Stromal cell of bone marrow (primary cell): Measurements from ENCODE around the gene PITPNC1.
"Not testable (repeated sequence)": the region's sequence is repeated elsewhere in the genome, so short reads cannot be mapped to it uniquely, and the experiment has no call there.

Source experiments
- DNase-seq: peaks from one replicate; pipeline ENCODE4 v3.0.0-alpha.2; 2012; ENCODE audit warnings: low read depth

The PITPNC1 gene

GRCh38 chr17:67624886-67625656 is 248.0 kb downstream of the PITPNC1 start:
- DNase-seq, result no peak

DNA sequence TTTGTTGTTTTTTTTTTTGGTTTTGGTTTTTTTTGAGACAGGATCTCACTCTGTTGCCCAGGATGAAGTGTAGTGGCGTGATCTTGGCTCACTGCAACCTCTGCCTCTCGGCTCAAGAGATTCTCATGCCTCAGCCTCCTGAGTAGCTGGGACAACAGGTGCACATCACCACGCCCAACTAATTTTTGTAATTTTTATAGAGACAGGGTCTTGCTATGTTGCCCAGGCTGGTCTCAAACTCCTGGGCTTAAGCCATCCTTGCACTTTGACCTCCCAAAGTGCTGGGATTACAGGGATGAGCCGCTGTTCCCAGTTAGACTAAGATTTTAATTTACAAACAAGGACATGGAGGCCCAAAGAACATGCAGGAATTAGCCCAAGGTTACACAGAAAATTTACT is 248.9 kb downstream of the PITPNC1 start:
- no peak for DNase-seq

DNA sequence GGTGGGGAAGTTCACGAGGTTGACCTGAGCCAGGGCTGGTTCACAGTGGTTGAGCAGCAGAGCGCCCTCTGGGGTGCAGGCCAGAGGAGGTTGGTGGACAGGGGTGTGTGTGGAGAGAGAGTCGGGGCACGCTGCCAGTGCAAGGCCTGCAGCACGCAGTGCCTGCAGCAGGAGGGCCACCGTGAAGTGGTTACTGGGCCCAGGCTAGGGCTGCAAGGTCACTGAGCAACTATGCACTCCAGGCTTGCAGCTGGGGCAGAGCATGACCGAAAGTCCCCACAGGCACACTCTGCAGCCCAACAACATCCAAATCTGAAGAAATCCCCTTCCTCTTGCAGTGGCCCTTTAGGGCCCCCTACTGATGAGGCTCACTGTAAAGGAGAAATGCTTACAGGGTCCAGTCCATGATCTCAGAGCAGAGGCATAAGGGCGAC is 251.5 kb downstream of the PITPNC1 start:
- DNase-seq, result no peak

GRCh38 chr17:67629971-67630320 is 252.9 kb downstream of the PITPNC1 start:
- peak; percentile 73 for DNase-seq

- not testable (repeated sequence) for DNase-seq
Observed at GRCh38 chr17:67630836-67631235, 253.8 kb downstream of the PITPNC1 start.

GRCh38 chr17:67632141-67632540 is 255.1 kb downstream of the PITPNC1 start:
- no peak for DNase-seq

DNA sequence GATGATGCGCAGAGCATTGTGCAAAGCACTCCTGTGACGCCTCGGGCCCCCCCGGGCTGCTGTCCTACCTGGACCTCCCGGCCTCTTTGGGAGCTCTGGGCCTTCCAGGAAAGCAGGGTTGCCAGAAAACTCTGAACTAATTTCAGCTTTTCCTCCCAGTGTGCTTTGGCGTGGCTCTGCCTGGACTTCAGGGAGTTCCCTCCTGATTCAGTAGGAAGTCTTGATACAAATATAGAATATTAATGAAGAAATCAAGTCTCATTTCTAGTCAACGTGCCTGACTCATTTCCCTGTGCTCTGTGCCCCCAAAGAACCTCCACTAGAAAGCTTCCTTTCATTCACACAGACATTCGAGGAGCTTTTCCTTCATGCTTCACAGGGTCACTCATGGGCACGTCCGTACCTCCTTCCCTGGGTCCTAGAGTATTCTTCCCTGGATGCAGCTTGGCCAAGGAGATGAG is 256.7 kb downstream of the PITPNC1 start:
- peak; percentile 44 for DNase-seq

- DNase-seq, result no peak
Observed at GRCh38 chr17:67635681-67636080, 258.6 kb downstream of the PITPNC1 start.

- DNase-seq, result no peak
Observed at GRCh38 chr17:67636312-67636711, 259.2 kb downstream of the PITPNC1 start.

DNA sequence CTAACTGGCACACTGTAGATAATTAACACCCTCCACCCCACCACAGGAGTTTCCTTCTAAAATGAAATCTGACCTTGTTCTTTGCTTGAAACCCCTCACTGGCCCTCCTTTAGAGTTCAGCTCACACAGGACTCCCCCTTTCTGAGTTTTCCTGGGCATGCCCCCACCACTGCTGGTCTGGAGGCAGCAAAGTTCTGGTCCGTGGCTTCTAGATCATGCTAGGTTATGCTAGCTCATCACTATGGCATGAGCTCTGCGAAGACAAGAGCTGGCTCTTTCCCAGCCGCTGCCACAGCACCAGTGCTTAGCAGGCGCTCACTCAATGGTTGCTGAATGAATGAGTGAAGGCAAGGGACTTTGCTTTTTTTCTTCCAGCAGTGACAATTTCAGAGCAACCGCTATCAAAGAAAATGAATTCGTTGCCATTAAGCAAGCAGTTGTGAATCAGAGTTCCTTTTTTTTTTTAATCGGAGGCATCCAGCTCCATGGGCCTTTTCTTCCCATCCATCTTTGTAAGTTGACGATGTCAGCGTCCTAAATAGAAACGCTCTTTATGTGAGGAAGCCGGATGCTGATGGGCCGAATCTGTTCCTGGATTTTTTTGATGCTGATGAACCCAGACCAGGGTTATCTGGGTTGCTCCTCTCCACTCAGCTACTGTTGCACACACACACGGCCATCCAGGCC is 259.9 kb downstream of the PITPNC1 start:
- no peak for DNase-seq

GRCh38 chr17:67637901-67638641 is 261.0 kb downstream of the PITPNC1 start:
- no peak for DNase-seq

DNA sequence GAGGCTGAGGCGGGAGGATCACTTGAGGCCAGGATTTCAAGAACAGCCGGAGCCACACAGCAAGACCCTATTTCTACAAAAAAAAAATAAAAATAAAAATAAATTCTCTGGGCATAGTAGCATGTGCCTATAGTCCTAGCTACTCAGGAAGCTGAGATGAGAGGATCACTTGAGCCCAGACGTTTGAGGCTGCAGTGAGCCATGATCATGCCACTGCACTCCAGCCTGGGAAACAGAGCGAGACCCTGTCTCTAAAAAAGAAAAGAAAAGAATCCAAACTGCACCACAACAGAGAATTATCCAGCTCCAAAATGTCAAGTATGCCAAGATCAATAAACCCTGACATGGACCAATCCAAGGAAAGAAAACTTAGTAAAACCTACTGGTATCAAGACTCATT is 261.8 kb downstream of the PITPNC1 start:
- DNase-seq, result no peak

DNA sequence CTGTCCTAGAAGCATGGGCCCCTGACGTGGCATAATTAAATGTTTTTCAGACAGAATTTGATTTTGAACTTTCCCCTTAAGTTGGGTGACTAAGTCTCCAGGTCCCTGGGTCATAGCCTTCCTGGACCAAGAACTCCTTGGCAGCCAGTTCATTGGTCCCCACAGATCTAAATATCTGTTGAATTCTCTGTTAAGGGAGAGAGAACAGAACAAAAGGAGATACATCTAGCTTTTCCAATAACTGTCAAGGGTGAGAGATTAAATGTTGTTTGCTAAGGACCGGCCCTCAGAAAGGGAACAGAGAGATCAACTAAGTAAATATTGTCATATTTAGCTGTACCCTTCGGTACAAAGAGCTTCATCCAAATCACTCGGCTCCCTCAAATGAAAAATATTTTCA is 262.5 kb downstream of the PITPNC1 start:
- peak; percentile 17 for DNase-seq

DNA sequence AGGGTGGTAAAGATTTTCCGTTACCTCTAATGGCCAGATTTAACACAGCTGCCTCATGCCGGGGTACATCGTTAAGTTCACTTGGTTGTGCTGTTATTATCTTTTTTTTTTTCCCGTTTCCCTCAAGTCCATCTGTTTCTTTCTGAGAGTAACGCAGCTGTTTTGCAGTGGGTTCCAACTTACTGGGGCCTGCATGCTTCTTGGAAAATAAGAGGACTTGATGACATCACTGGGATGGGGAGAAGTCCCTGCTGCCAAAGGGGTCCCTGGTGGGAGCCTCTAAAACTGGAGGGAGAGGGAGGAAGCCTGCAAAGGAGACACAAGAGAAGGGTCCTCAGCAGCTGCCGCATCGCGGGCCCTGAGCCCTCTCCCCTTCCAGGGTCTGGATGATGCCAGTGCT is 262.9 kb downstream of the PITPNC1 start:
- DNase-seq, result no peak

GRCh38 chr17:67642488-67642887 is 265.4 kb downstream of the PITPNC1 start:
- DNase-seq, result no peak

DNA sequence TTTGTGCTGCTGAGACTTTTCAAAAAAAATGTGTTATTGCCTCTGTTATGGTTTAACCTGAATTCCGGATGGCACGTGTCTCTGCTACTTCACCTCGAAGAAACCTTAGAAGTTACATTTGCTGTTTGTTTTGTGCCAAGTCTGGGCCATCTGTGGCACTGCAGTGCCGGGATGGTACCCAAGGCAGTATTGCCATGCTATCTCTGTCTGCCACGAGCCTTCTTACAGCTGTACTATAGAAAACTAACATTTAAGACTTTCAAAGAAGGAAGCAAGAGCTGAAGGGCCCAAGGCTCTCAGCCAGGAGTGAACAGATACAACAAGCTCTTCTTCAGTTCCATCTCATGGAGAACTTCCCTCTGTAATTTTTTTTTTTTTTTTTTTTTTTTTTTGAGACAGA is 267.0 kb downstream of the PITPNC1 start:
- DNase-seq, result no peak

DNA sequence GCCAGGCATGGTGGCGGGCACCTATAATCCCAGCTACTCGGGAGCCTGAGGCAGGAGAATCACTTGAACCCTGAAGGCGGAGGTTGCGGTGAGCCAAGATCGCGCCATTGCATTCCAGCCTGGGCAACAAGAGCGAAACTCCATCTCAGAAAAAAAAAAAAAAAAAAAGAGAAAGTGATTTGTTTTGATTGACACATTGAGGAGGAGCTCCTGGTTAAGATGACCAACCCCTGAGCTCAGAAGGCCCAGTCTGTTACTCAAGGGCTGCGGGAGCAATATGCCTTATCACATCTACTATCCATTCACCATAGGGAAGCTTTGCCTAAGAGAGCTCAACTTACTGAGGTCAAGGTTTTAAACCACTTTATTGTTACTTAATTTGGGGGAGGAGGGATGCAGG is 268.1 kb downstream of the PITPNC1 start:
- DNase-seq, result not testable (repeated sequence)

- DNase-seq, result no peak
Observed at GRCh38 chr17:67646472-67646871, 269.4 kb downstream of the PITPNC1 start.

DNA sequence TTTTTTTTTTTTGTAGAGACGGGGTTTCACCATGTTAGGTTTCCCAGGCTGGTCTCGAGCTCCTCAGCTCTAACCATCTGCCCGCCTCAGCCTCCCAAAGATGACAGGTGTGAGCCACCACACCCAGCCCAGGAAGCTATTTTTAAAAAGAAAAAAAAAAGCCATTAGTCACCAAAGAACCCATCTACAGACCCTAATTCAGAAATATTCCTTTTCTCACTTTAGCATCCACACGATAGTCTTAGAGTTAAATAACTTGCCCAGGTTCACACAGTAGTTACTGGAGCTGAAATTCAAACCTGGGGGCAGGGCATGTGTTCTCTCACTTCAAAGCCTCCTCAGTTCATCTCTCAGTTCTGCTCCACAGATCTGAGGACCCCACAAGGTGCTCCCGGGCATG is 270.4 kb downstream of the PITPNC1 start:
- no peak for DNase-seq

GRCh38 chr17:67648032-67648905 is 271.2 kb downstream of the PITPNC1 start:
- DNase-seq, result no peak

DNA sequence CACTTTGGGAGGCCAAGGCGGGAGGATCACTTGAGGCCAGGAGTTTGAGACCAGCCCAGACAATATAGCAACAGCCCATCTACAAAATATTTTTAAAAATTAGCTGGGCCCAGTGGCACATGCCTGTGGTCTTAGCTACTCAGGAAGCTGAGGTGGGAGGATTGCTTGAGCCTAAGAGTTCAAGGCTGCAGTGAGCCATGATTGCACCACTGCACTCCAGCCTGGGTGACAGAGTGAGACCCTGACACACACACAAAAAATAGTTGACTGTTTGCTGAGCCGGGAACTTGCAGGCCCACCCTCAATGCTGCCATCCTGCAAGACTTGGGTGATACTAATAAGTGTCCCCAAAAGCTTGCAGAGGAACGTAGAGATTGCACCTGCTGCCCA is 271.8 kb downstream of the PITPNC1 start:
- DNase-seq, result not testable (repeated sequence)

GRCh38 chr17:67649891-67650290 is 272.8 kb downstream of the PITPNC1 start:
- DNase-seq, result no peak
